GM21529 (cell line): Measurements from ENCODE around the gene PEX7.
"Not testable (repeated sequence)": the region's sequence is repeated elsewhere in the genome, so short reads cannot be mapped to it uniquely, and the experiment has no call there.

Experiments
- ATAC-seq: cut with Tn5 transposase; IDR thresholded peaks from one replicate; pipeline ENCODE4 v1.9.1; 2021; ENCODE audit not compliant: unreplicated experiment

The PEX7 gene

GRCh38 chr6:136893187-136893586, 70.8 kb downstream of the PEX7 start:
- ATAC-seq: no peak

- ATAC-seq: no peak
These were observed 73.5 kb downstream of the PEX7 start for GRCh38 chr6:136895901-136896300.

GRCh38 chr6:136897071-136897470, 74.7 kb downstream of the PEX7 start:
- ATAC-seq: no peak

GRCh38 chr6:136901212-136901784, 78.9 kb downstream of the PEX7 start:
- ATAC-seq: no peak

- not testable (repeated sequence) for ATAC-seq
These were observed 82.1 kb downstream of the PEX7 start for GRCh38 chr6:136904477-136904876.

GRCh38 chr6:136914947-136915346, 92.6 kb downstream of the PEX7 start:
- ATAC-seq: no peak

GRCh38 chr6:136918706-136919105, 96.3 kb downstream of the PEX7 start:
- no peak for ATAC-seq

- no peak for ATAC-seq
These were observed 97.8 kb downstream of the PEX7 start for GRCh38 chr6:136920216-136920615.

GRCh38 chr6:136920671-136921380, 98.4 kb downstream of the PEX7 start:
- no peak for ATAC-seq

- no peak for ATAC-seq
These were observed 99.1 kb downstream of the PEX7 start for GRCh38 chr6:136921381-136921935.

- ATAC-seq: no peak
These were observed 99.7 kb downstream of the PEX7 start, which contains the start of gene SLC35D3 for GRCh38 chr6:136921936-136922684. SLC35D3 (plus strand) TSS chr6:136922301; CDS start chr6:136922429, 128 bp downstream.

- ATAC-seq: no peak
These were observed 100.3 kb downstream of the PEX7 start for GRCh38 chr6:136922685-136923006.

GRCh38 chr6:136923116-136923953, 100.9 kb downstream of the PEX7 start:
- ATAC-seq: no peak

GRCh38 chr6:136923954-136924673, 101.7 kb downstream of the PEX7 start:
- ATAC-seq: no peak

- no peak for ATAC-seq
These were observed 104.0 kb downstream of the PEX7 start for GRCh38 chr6:136926383-136926782.

GRCh38 chr6:136927292-136927691, 104.9 kb downstream of the PEX7 start:
- no peak for ATAC-seq

- ATAC-seq: no peak
These were observed 108.1 kb downstream of the PEX7 start for GRCh38 chr6:136930528-136930927.

GRCh38 chr6:136932599-136932998, 110.2 kb downstream of the PEX7 start:
- no peak for ATAC-seq

GRCh38 chr6:136945072-136945471, 122.7 kb downstream of the PEX7 start:
- no peak for ATAC-seq

- ATAC-seq: peak; percentile 52
These were observed 123.3 kb downstream of the PEX7 start for GRCh38 chr6:136945711-136946121.
